Tibial nerve (tissue), 4 donors: ENCODE results near the gene CMTM5. TPM values are rescaled to one million over a fixed set of nuclear protein-coding genes. Genes with fewer than 3 reads are reported as not detected.
A peak's percentile ranks its signal among the peaks of the same experiment; 100 is the strongest.

Source experiments
- DNase-seq, 2 donors: peaks; one replicate each; pipeline ENCODE4 v3.0.0-alpha.2; 2019; ENCODE audit warnings: low spot score in 2 of 2
- H3K27ac ChIP-seq, 4 donors: fragments of 200-600 bp; sonication (generic) in 3 of 4; one replicate each; pipeline ENCODE4 v1.5.1; 2017 to 2019; ENCODE audit warnings: mild to moderate bottlenecking in 1 of 4
- H3K27me3 ChIP-seq, 2 donors: fragments of 200-600 bp; sonication (generic) in 1 of 2; one replicate each; pipeline versions ENCODE4 v1.5.1 to v1.6.0; 2017 to 2019
- H3K36me3 ChIP-seq, 3 donors: fragments of 200-600 bp; sonication (generic); one replicate each; pipeline ENCODE4 v1.5.1; 2018 to 2019
- H3K4me1 ChIP-seq, 4 donors: fragments of 200-600 bp; sonication (generic) in 3 of 4; one replicate each; pipeline ENCODE4 v1.5.1; 2017 to 2019
- H3K4me3 ChIP-seq, 4 donors: fragments of 200-600 bp; sonication (generic) in 3 of 4; one replicate each; pipeline ENCODE4 v1.5.1; 2017 to 2019; ENCODE audit warnings: mild to moderate bottlenecking in 1 of 4, moderate library complexity in 1 of 4
- H3K9me3 ChIP-seq, 4 donors: fragments of 200-600 bp; sonication (generic) in 3 of 4; one replicate each; pipeline ENCODE4 v1.5.1; 2017 to 2019
- EP300 ChIP-seq, 2 donors: sonication (generic); formaldehyde crosslinking; IDR thresholded peaks; one replicate each; pipeline ENCODE4 v1.6.1; 2017; ENCODE audit warnings: antibody characterized with exemption in 2 of 2, mild to moderate bottlenecking in 1 of 2
- POLR2A ChIP-seq, 2 donors: fragments of 450-650 bp; IDR thresholded peaks; one replicate each; pipeline ENCODE4 v1.6.1; 2017; ENCODE audit warnings: antibody characterized with exemption in 2 of 2, mild to moderate bottlenecking in 2 of 2, moderate library complexity in 2 of 2
- WGBS, 2 donors: methylation state at CpG; one replicate each; pipeline ENCODE4 v1.1.5; 2018; 5-methylcytosine and 5-hydroxymethylcytosine counted together
- total RNA-seq, 4 donors: library from RNA; depleted of rRNA; stranded (reverse); fragments of >200 nt; gene quantifications; one replicate each; pipeline ENCODE4 v1.1.0, GENCODE V29; 2016
- TF ChIP-seq, protein P1 (sequence below), 5 experiments: fragments of 200-600 bp in 3 of 5; fragments of 450-650 bp in 2 of 5; sonication (generic) in 3 of 5; IDR thresholded peaks; one replicate each; pipeline ENCODE4 v1.5.1; 2016 to 2019; ENCODE audit warnings: antibody characterized with exemption in 5 of 5, mild to moderate bottlenecking in 3 of 5, moderate library complexity in 2 of 5

CMTM5 gene
- total RNA-seq, 4 donors from 2014 or later = 10.8 to 31.5 (median 18.3) TPM

- H3K4me1 ChIP-seq = peaks cover 0 to 26% (median 17%) of the 10 kb centered on the region in 4 donors
- TF ChIP-seq, protein P1, sequence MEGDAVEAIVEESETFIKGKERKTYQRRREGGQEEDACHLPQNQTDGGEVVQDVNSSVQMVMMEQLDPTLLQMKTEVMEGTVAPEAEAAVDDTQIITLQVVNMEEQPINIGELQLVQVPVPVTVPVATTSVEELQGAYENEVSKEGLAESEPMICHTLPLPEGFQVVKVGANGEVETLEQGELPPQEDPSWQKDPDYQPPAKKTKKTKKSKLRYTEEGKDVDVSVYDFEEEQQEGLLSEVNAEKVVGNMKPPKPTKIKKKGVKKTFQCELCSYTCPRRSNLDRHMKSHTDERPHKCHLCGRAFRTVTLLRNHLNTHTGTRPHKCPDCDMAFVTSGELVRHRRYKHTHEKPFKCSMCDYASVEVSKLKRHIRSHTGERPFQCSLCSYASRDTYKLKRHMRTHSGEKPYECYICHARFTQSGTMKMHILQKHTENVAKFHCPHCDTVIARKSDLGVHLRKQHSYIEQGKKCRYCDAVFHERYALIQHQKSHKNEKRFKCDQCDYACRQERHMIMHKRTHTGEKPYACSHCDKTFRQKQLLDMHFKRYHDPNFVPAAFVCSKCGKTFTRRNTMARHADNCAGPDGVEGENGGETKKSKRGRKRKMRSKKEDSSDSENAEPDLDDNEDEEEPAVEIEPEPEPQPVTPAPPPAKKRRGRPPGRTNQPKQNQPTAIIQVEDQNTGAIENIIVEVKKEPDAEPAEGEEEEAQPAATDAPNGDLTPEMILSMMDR (IDR thresholded peaks at IDR 0.05) = no peak
- TF ChIP-seq POLR2A (IDR thresholded peaks at IDR 0.05) (no peak), EP300 (IDR thresholded peaks at IDR 0.05) (no peak)
- H3K27ac ChIP-seq = no peak overlapping the region
- WGBS, 2 donors = 79 to 84% methylated on average over 8 of the region's 8 CpGs
- H3K9me3 ChIP-seq = no peaks in the 10 kb centered on the region
- H3K27me3 ChIP-seq = peaks cover 0 to 4% of the 10 kb centered on the region in 2 donors
- peaks cover 0 to 29% (median 0%) of the 10 kb centered on the region in 3 donors for H3K36me3 ChIP-seq
- DNase-seq = no peak
- no peak overlapping the region for H3K4me3 ChIP-seq
Observed at GRCh38 chr14:23349156-23349845, 27.5 kb upstream of the CMTM5 start.

- no peak for DNase-seq
- peak overlapping the region; percentile 1 to 89 (median 82) for H3K27ac ChIP-seq
Observed at GRCh38 chr14:23351681-23352505, 25.0 kb upstream of the CMTM5 start.

DNA sequence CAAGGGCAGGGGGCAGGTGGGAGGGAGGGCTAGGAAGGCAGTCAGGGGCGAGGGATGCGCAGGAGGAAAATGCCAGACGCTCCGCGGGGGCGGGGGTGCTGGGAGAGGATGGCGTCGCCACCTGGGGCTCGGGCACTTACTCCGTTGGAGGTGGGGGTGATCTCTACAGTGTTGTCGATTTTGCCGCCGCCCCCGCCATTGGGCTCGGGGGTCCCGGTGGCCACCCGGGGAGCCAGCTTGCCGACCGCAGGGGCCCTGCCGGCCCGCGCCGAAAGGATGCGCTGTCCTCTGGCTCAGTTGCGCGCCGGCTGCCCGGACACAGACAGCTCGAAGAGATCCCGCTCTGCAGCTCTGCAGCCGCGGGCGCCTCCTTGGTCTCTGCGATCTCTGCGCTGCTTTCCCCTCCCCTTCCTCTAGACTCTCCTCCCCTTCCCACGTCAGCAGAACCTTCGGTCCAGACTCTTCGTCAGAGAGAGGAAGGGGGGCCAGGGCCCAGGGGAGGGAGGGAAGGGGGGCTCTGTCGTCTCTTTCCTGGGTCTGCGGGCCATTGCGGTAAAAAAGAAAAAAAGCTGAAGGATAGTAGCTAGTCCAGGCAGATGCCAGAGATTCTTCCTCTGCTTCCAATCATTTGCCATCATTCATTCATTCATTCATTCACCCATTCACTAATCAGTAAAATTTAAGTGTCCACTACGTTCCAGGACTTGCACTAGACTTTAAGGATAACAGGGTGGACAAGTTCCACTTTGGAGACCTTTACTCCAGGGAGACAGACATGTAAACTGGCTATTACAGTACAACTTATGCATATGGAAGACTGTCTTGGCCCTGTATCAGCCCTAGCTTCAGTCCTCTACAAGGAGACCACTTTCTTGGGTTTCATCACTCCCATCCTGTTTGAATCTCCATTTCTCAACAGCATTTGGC, 24.1 kb upstream of the CMTM5 start, which contains the start of gene SLC22A17:
Gene SLC22A17, minus strand, starts transcription at position 382 of the 927 bp plus-strand sequence.
- peak within 1 kb of the TSS; percentile 43 to 89 (median 82) for H3K27ac ChIP-seq
- DNase-seq = peak; percentile 65 to 72
- TF ChIP-seq EP300 (IDR thresholded peaks at IDR 0.05) (peak in 1 of 2 donors; percentile 96), POLR2A (IDR thresholded peaks at IDR 0.05) (peak; percentile 82 to 92)
- TF ChIP-seq, protein P1 (IDR thresholded peaks at IDR 0.05) = peak in 1 of 5 experiments; percentile 40
- peaks cover 0 to 32% (median 0%) of the 10 kb centered on the region in 3 donors for H3K36me3 ChIP-seq
- H3K4me1 ChIP-seq = peaks cover 0 to 26% (median 17%) of the 10 kb centered on the region in 4 donors
- H3K9me3 ChIP-seq = no peaks in the 10 kb centered on the region
- peak within 1 kb of the TSS; percentile 37 to 76 (median 65) for H3K4me3 ChIP-seq
- WGBS, 2 donors = 0 to 1% methylated on average over 27 to 37 of the region's 42 CpGs
- peaks cover 0 to 4% of the 10 kb centered on the region in 2 donors for H3K27me3 ChIP-seq

More at GRCh38 chr14:23351681-23352505, 25.0 kb upstream of the CMTM5 start:
- no peak for TF ChIP-seq EP300 (IDR thresholded peaks at IDR 0.05)
- TF ChIP-seq, protein P1 (IDR thresholded peaks at IDR 0.05) = no peak
- TF ChIP-seq POLR2A (IDR thresholded peaks at IDR 0.05) = no peak
- 13 to 14% methylated on average over 25 of the region's 61 CpGs for WGBS, 2 donors
- H3K36me3 ChIP-seq = peaks cover 0 to 33% (median 0%) of the 10 kb centered on the region in 3 donors
- peak overlapping the region; percentile 37 to 76 (median 65) for H3K4me3 ChIP-seq
- H3K27me3 ChIP-seq = peaks cover 0 to 4% of the 10 kb centered on the region in 2 donors
- no peaks in the 10 kb centered on the region for H3K9me3 ChIP-seq
- peaks cover 0 to 26% (median 17%) of the 10 kb centered on the region in 4 donors for H3K4me1 ChIP-seq

GRCh38 chr14:23353433-23353780, 23.4 kb upstream of the CMTM5 start:
- Histone ChIP-seq H3K9me3 (no peaks in the 10 kb centered on the region), H3K27me3 (peaks cover 0 to 4% of the 10 kb centered on the region in 2 donors), H3K27ac (peak overlapping the region; percentile 43 to 89 (median 82)), H3K4me3 (no peak overlapping the region), H3K4me1 (peaks cover 0 to 28% (median 19%) of the 10 kb centered on the region in 4 donors), H3K36me3 (peaks cover 0 to 31% (median 0%) of the 10 kb centered on the region in 3 donors)
- TF ChIP-seq EP300 (IDR thresholded peaks at IDR 0.05) = no peak
- TF ChIP-seq, protein P1 (IDR thresholded peaks at IDR 0.05) = no peak
- 70 to 75% methylated on average over 5 of the region's 5 CpGs for WGBS, 2 donors
- DNase-seq = no peak
